Ectodermal cell (in vitro differentiated cells): ENCODE measurements around the gene TDP1. TPM values are rescaled to one million over a fixed set of nuclear protein-coding genes. Genes with fewer than 3 reads are reported as not detected.

Experiments used
- H3K27ac ChIP-seq: 2 replicates; pipeline ENCODE4 v1.7.0; 2013; ENCODE audit warnings: mild to moderate bottlenecking, low read depth, low read length; ENCODE audit not compliant: insufficient read depth, poor library complexity, severe bottlenecking
- H3K27me3 ChIP-seq: 2 replicates; pipeline ENCODE4 v1.7.0; 2013; ENCODE audit warnings: mild to moderate bottlenecking, low read length; ENCODE audit not compliant: insufficient read depth, control insufficient read depth, poor library complexity, severe bottlenecking
- H3K36me3 ChIP-seq: one replicate; pipeline ENCODE4 v1.7.0; 2013; ENCODE audit warnings: low read length; ENCODE audit not compliant: control insufficient read depth, insufficient read depth
- H3K4me1 ChIP-seq: one replicate; pipeline ENCODE4 v1.7.0; 2013; ENCODE audit warnings: low read length; ENCODE audit not compliant: control insufficient read depth, insufficient read depth
- H3K4me3 ChIP-seq: 2 replicates; pipeline ENCODE4 v1.7.0; 2013; ENCODE audit warnings: low read depth, low read length, control low read depth; ENCODE audit not compliant: insufficient read depth
- H3K9me3 ChIP-seq: 2 replicates; pipeline ENCODE4 v1.7.0; 2013; ENCODE audit warnings: mild to moderate bottlenecking, low read length, moderate library complexity; ENCODE audit not compliant: control insufficient read depth
- WGBS, 2 experiments: methylation state at CpG; one replicate each; pipeline ENCODE4 v1.1.7; 2013; ENCODE audit warnings: missing lambda C conversion rate in 2 of 2; 5-methylcytosine and 5-hydroxymethylcytosine counted together
- polyA plus RNA-seq, 4 experiments: library from polyadenylated mRNA; stranded (reverse); fragments of 50-300 nt; gene quantifications; one replicate each; pipeline ENCODE4 v1.2.3, GENCODE V29; 2013

TDP1 gene
- 55.7 TPM for polyA plus RNA-seq (2013, experiment 1 of 4)
- polyA plus RNA-seq (2013, experiment 2 of 4): 56.1 TPM
- 43.6 TPM for polyA plus RNA-seq (2013, experiment 3 of 4)
- 45.0 TPM for polyA plus RNA-seq (2013, experiment 4 of 4)

DNA sequence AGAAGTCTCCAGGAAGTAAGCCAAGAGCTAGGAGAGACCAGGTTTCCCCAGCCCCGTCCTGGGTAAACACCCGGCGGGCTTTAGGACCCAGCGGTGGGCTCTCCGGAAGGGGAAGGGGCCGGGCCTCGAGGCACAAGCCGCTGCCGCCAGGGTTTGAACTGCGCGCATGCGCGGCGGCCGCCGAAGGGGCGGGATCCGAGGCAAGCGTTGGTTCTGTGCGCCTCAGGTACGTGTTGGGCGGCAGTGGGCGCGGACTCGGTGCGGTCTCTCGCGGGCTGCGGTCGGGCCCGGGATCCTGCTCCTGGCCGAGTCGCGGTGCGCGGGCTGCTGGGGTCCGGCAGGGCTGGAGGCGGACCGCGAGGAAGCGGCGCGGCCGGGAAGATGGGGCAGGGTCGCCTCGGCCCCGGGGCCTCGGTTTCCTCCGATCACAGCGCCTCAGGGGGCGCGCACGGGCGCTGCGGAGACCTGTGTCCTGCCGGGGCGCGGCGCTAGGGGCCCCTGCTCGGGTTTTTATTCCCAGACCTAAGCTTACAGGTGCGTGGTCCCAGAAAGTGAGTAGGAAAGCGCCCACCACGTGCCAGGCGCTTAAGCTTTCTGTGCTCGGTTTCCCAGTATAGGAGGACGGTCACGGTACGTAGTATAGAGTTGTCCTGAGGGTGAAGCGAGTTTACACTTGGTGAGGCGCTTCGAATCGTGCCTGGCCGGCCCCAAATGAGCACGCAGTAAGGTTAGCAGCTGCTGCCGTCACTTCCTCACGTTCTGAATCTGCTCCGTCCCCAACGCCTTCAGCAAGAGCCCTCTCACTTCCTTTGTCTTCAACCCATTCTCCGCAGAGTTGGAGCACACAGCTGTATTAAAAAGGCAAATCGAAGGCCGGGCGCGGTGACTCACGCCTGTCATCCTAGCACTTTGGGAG, at the start of gene TDP1:
Gene TDP1, plus strand, starts transcription at position 183 of the 916 bp plus-strand sequence. CDS start 7,188 bp downstream, outside the sequence.
- Histone ChIP-seq H3K36me3 (peaks cover 8% of the 10 kb centered on the region), H3K27me3 (no peaks in the 10 kb centered on the region), H3K27ac (peak within 1 kb of the TSS; percentile 87), H3K4me3 (peak within 1 kb of the TSS; percentile 86), H3K9me3 (no peaks in the 10 kb centered on the region), H3K4me1 (peaks cover 9% of the 10 kb centered on the region)
- WGBS, 2 experiments: 0% methylated on average over 84 of the region's 84 CpGs

DNA sequence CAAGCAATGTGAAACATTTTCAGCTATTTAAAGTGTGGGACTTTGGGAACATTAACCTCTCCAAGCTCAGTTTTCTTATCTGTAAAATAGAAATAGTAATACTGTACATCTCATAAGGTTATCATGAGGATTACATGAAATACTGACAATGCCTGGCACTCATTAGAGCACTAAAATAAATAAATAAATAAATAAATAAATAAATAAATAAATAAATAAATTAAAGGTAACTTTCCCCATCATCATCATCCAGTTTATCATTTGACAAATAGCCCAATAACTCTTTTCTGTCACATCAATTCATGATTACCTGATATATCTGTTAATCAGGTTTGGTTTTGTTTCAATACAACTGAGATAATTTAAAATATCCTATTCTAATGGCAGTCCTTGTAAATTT, 49.7 kb upstream of the TDP1 start:
- no peaks in the 10 kb centered on the region for H3K36me3 ChIP-seq
- H3K9me3 ChIP-seq: no peaks in the 10 kb centered on the region
- no peaks in the 10 kb centered on the region for H3K27me3 ChIP-seq
- no peak overlapping the region for H3K27ac ChIP-seq
- peaks cover 2% of the 10 kb centered on the region for H3K4me1 ChIP-seq
- H3K4me3 ChIP-seq: no peak overlapping the region

DNA sequence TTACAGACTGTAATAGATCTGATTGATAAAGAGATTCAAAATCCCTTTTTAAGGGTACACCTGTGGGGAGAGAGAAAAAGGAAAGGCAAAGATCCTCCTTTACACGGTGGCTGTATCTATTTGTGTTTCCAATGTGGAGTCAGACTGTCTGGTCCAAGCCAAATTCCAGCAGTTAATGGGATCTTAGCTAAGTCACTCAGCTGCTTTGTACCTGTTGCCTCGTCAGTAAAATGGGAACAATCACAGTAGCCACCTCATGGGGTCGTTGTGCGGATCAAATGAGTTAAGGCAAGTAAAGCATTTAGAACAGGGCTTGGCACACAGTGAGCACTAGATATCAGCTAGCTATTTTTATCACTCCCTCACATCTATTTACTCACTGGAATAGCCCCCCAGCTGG, 48.1 kb upstream of the TDP1 start:
- Histone ChIP-seq H3K9me3 (no peaks in the 10 kb centered on the region), H3K27me3 (no peaks in the 10 kb centered on the region), H3K27ac (no peak overlapping the region), H3K36me3 (no peaks in the 10 kb centered on the region), H3K4me1 (peaks cover 12% of the 10 kb centered on the region), H3K4me3 (no peak overlapping the region)
- 76 to 81% methylated on average over 4 of the region's 4 CpGs for WGBS, 2 experiments

DNA sequence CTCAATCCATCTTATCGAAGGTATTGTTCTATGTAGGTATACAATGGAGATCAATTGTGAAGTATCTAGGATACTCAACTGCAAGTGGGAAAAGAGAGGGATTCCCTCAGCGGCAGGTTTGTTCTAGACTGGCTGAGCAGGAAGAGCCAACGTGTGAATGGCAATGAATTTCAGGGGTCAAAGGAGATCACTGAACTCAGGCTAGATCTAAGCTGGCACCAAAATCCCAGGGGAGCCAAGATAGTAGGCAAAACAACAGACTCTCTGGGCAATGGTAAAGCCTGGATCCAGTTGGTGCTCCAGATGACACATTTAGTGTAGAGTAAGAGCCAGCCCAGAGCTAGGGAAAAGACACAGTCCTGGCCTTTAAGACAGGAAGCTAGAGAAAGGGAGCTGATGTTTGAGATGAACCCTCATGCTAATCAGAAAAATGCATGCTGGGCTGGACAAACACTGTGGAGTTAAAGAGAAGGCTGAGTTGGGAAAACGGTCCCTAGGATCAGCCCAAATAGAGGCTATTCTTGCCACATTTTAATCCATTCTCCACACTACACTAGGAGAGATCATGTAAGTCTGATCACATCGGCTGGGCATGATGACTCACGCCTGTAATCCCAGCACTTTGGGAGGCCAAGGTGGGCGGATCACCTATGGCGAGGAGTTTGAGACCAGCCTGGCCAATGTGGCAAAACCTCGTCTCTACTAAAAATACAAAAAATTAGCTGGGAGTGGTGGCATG, 46.8 kb upstream of the TDP1 start:
- H3K9me3 ChIP-seq: no peaks in the 10 kb centered on the region
- H3K36me3 ChIP-seq: no peaks in the 10 kb centered on the region
- WGBS, 2 experiments: 89 to 91% methylated on average over 9 of the region's 9 CpGs
- H3K27ac ChIP-seq: no peak overlapping the region
- peaks cover 12% of the 10 kb centered on the region for H3K4me1 ChIP-seq
- no peaks in the 10 kb centered on the region for H3K27me3 ChIP-seq
- H3K4me3 ChIP-seq: no peak overlapping the region

GRCh38 chr14:89909586-89909985, 46.1 kb upstream of the TDP1 start:
- Histone ChIP-seq H3K9me3 (no peaks in the 10 kb centered on the region), H3K4me1 (peaks cover 12% of the 10 kb centered on the region), H3K27ac (no peak overlapping the region), H3K4me3 (no peak overlapping the region), H3K36me3 (no peaks in the 10 kb centered on the region), H3K27me3 (no peaks in the 10 kb centered on the region)
- 94 to 95% methylated on average over 9 of the region's 9 CpGs for WGBS, 2 experiments

- peaks cover 12% of the 10 kb centered on the region for H3K4me1 ChIP-seq
- no peaks in the 10 kb centered on the region for H3K36me3 ChIP-seq
- no peak overlapping the region for H3K4me3 ChIP-seq
- 87 to 90% methylated on average over 4 of the region's 5 CpGs for WGBS, 2 experiments
- no peaks in the 10 kb centered on the region for H3K27me3 ChIP-seq
- H3K9me3 ChIP-seq: no peaks in the 10 kb centered on the region
- no peak overlapping the region for H3K27ac ChIP-seq
Observed at GRCh38 chr14:89910691-89911009, 45.1 kb upstream of the TDP1 start.

DNA sequence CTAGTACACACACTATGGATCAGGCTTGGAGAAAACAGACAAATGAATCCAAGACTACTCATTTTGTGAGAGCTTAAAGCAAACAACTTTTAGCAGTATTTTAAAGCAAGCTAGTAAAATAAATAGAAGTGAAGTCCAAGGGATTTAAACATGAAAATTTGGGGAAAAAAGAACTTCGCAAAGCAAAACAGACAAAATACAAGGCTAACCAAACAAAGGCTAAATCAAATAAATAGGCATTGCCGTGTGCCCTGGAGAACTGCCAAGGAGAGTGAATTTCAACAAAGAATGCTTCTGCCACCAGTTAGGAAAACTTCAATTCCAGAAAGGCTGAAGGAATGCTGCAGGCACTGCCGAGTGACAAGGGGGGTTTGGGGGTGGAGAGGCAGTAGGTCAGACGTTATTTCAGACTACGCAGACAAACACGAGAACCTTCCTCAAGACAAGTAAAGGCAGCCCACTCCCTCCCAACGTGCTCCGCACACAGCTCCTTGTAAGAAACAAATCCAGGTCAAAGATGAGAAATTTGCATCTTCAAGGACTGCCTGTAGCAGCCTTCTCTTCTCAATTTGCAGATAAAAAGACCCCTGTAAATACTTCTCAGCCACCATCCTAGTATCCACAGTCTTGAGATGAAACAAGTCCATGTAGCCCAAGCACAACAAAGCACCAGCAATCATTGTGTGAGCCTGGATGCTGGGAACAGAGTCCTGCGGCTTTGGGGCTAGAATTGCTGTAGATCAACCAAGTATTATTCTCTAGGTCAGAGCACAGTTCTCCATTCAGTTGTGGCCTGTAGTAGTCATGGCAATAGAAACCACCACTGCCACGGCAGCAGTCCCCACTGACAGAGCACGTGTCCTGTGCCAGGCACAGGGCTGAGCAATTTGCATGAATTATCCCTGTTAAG, 44.5 kb upstream of the TDP1 start:
- Histone ChIP-seq H3K27me3 (no peaks in the 10 kb centered on the region), H3K27ac (peak overlapping the region; percentile 81), H3K4me1 (peaks cover 12% of the 10 kb centered on the region), H3K9me3 (no peaks in the 10 kb centered on the region), H3K4me3 (no peak overlapping the region), H3K36me3 (no peaks in the 10 kb centered on the region)
- 14% methylated on average over 11 of the region's 11 CpGs for WGBS, 2 experiments

DNA sequence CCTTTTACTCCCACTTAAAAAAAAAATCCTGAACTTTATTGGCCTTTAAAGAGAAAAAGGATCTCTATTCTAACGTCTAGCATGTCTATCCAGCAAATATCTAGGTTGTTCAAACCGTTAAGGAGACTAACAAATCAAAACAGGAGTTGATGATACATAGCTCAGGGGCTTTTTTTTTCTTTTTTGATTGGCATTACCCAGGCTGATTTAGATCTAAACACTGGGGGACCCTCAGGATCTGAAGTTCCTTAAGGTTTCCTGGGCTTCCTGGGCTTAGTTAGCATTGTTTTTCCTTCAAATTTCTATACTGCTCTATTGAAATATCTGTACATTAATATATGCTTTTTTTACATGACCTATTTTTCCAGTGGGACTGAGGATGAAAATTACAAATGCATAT, 43.5 kb upstream of the TDP1 start:
- no peaks in the 10 kb centered on the region for H3K36me3 ChIP-seq
- H3K4me3 ChIP-seq: no peak overlapping the region
- no peaks in the 10 kb centered on the region for H3K9me3 ChIP-seq
- WGBS, 2 experiments: 72 to 88% methylated on average over 2 of the region's 2 CpGs
- H3K27ac ChIP-seq: peak overlapping the region; percentile 57
- H3K4me1 ChIP-seq: peaks cover 12% of the 10 kb centered on the region
- no peaks in the 10 kb centered on the region for H3K27me3 ChIP-seq

- H3K27ac ChIP-seq: peak overlapping the region; percentile 57
- WGBS, 2 experiments: 77 to 83% methylated on average over 9 of the region's 9 CpGs
- no peaks in the 10 kb centered on the region for H3K9me3 ChIP-seq
- H3K27me3 ChIP-seq: no peaks in the 10 kb centered on the region
- H3K4me3 ChIP-seq: no peak overlapping the region
- no peaks in the 10 kb centered on the region for H3K36me3 ChIP-seq
- peaks cover 12% of the 10 kb centered on the region for H3K4me1 ChIP-seq
Observed at GRCh38 chr14:89912667-89913211, 43.0 kb upstream of the TDP1 start.
